ENCODE results near the gene EML4.

DNA sequence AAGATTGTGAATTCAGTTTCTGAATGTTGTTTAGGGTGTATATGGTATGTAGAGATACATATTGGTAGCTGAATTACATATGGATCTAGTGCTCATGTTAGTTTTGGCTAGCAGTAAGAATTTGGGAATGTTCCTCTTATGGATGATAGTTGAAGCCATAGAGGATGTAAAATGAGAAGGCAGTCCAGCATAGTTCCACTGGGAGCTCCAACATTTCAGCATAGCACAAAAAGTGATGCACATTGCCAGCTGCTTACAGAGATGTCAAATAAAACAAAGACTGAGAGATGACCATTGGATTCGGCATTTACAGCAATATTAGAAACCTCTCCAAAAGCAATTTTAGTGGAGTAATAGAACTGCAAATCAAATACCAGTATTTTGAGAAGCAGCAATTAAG is 77.4 kb downstream of the EML4 start:
- TF ChIP-seq POLR2A (IDR thresholded peaks at IDR 0.05; ENCODE audit: low read length): no peak
- TF ChIP-seq GATA1 (IDR thresholded peaks at IDR 0.05; ENCODE audit: low read depth, low read length): no peak
